Stimulated activated CD4-positive, alpha-beta T cell treated with anti-CD3 and anti-CD28 coated beads, Interleukin-2, amount 100 ng/mL, for 48 hours (primary cell): ENCODE measurements around the gene ELMO1.

Experiments
- DNase-seq, 2 donors: peaks; one replicate each; pipeline ENCODE4 v3.0.0-alpha.2; 2020

ELMO1 gene

DNA sequence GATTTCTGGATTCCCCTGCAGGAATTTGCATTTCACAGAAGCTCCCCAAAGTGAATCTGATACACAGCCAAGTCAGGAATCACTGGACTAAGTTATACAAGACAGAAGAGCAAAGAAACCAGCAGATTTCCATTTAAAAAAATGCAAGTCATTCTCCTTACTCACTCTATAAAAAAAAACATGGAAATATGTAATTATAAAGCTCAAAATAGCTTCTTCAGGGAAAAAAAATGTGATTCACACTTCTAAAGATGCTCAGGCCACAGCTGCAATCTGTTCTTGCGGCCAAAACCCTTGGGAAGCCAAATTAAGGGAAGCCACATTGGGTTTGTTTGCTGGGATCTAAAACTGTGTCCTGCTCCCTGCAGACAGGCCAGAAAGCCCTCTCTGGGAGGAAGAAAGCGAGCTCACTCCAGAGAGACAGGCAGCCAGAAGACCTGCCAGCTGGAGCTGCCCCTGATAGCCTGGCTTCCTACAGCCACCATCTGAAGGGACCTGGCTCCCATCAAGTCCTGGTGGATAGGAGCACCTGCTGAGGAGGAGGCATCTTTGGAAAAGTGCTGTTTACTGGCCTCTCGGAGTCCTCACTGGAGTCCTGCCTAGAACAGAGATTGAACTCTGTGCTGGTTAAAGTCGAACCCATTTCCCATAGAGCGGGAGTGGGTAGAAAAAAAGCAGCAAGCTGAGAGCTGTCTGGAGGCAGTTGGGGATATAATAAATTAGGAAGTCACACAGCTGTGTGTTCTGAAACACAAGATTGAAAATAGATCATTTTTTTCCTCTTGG, 365.2 kb downstream of the ELMO1 start:
- DNase-seq, result no peak

DNA sequence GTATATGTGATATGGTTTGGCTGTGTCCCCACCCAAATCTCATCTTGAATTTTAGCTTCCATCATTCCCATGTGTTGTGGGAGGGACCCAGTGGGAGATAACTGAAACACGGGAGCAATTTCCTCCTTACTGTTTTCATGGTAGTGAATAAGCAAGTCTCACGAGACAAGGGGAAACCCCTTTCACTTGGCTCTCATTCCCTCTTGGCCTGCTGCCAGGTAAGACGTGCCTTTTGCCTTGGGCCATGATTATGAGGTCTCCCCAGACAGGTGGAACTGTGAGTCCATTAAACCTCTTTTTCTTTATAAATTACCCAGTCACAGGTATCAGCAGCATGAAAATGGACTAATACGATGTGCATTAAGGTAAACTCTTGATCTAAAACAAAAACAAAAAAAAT, 367.2 kb downstream of the ELMO1 start:
- peak; percentile 33 to 35 for DNase-seq

DNA sequence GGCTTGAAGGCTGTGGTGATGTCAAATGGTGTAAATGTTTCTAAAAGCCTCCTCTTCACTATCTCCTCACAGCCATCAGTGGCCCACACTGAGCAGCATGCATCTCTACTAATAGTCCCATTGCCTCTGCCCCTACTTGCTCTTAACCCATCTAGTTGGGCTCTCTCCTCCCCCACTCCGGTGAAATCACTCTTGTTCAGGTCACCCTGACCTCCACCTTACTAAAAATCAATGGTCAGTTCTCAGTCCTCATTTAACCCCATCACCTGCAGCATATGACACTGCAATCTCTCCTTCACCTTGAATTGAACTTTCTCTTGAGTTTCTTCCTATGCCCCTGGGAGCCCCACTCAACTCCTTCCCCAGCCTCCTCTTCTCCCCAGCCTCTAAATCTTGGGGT, 369.2 kb downstream of the ELMO1 start:
- no peak for DNase-seq

DNA sequence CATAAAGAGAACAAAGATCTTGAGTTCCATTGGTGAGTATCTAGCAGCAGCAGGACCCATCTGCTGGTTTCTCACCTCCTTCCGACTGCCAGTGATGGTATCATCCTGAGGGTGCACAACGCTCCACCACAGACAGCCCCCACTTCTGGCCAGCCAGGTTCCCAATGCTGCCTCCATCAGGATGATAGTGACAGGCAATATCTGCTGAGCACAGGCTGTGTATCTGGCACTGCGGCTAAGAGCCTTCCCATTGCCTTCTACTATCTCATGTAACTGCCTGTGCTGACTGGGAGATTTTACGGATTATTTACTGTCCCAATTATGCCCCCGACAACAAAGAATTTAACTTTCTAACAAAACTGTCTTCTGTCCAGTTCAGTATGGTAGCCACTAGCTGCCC, 372.0 kb downstream of the ELMO1 start:
- DNase-seq, result no peak

DNA sequence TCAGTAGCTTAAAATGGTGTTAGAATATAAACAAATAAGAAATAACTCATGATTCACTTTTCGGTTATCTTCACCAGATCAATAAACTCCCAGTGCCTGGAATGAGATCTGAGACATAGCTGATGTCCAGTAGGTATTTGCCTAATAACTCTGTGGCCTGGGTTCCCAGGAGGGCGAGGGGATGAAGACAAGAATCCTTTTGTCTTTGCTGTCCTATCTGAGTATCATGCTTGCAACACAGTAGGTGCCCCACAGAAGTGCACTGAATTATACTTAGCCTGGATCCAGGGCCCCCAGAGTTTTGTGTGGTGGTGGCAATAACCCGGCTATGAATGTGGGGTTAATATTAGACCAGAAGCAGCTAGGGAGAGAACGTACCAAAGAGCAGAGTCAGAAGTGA, 374.3 kb downstream of the ELMO1 start:
- no peak for DNase-seq

DNA sequence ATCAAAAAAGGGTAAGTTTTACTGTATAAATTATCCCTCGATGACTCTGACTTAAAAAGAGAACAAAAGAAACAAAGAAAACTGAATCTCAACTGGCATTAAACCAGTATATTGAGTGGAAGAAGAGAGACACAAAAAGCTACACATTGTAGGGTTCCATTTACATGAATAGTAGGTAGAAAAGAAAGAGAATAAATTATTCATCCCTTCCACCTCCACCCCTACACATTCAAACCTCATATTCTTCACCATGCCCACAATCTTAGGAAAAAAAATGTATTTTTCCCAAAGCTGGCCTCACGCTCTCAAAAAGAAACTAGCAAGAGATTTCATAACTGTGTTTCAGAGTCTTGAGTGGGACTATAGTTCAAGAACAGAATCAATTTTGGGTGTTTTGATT, 377.5 kb downstream of the ELMO1 start:
- no peak for DNase-seq

DNA sequence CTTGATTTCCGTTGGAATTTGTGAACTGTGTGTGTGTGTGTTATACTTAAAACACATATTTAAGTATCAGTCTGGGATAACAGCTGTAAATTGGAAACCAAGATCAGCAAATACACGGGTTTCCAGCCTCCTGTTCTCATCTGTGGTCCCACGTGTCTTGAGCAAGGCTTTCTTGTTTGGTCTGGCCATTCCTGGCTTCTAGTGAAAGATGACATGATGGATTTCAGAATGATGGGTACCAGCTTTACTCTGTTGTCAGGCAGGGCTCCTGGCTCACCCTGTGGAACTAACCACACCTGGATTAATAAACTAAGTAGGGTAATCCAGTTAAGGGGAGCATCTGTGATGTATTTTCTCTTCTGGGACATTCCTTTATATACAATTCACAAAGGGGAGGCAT, 378.2 kb downstream of the ELMO1 start:
- DNase-seq, result no peak

DNA sequence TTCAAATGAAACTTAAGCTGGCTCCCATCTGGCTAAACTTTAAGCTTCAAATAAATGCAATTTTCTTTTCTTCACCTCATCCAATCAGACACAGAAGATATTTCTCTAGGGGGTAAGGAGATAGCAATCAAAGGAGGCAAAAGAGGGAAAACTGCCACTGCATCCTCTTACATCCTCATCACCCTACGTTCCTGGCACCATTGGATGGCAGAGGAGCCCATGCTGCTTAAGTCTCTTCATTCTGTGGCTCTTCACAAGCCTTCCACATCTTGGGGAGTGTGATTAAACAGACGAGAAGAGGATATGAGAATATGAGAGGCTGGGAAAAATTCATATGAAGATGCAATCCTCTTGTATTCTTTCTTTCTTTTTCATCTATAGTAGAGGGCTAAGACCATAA, 378.6 kb downstream of the ELMO1 start:
- DNase-seq, result no peak

DNA sequence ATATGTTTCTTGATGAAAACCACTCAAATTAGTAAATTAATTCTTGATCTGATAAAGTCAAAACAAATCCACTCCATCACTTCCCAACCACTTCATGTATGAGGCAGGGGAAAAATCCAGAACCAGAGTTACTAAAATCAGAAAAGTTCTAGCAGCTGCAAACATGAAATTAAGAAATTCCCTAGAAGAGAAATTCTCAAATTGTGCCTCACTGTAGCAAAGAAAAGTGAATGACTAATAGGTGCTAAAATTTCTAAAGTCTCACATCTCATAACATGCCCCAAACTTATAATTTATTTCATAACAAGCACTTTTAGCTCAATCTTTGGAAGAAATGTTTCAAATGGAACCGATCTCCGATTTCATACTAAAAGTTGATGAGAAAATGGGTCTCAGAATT, 379.3 kb downstream of the ELMO1 start:
- no peak for DNase-seq

DNA sequence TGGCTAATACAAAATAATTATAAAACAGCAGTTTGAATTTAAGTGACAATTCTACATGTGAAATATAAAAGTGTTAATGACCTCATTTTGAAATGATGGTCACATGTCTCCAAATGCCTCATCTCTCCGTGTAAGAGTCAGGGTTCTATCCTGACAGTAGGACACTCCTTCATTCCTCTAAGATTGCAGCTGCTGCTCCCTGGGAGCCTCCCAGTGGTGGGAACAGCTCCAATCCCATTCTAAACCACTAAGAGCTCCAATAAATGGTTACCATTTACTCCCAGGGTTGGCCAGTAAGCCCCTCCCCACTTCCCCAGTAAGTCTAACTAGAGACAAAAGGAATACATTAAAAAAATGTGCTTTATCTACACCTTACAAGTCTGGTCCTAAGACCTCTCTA, 379.8 kb downstream of the ELMO1 start:
- DNase-seq, result no peak

DNA sequence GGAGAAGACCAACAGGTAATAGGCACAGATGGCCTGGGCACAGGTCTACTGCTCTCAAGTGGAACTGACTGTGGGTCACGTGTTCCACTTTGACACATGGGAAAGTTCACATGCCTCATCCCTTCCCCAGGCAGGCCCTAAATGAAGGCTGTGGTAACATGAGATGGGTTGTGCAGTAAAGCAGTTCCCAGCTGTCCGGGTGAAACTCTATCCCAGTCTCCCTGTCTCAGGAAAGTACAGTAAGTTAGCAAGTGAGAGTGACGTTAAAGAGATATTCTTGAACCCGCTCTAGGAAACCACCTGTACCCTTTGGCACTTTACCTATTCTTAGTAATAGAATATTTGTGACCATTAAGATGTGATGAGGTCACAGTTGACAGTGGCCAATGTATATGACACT, 380.6 kb downstream of the ELMO1 start:
- DNase-seq, result no peak

DNA sequence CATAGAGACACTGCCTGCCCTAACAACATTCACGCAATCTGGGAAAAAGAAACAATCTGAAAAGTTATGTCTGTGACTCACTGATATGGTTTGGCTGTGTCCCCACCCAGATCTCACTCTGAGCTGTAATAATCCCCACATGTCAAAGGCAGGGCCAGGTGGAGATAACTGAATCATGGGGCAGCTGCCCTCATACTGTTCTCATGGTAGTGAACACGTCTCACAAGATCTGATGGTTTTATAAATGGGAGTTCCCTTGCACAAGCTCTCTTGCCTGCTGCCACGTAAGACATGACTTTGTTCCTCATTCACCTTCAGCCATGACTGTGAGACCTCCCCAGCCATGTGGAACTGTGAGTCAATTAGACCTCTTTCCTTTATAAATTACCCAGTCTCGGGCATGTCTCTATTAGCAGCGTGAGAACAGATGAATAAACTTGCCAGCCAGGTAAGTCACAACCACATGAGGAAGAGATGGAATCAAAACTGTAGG, 382.8 kb downstream of the ELMO1 start:
- DNase-seq, result peak; percentile 9 to 26

DNA sequence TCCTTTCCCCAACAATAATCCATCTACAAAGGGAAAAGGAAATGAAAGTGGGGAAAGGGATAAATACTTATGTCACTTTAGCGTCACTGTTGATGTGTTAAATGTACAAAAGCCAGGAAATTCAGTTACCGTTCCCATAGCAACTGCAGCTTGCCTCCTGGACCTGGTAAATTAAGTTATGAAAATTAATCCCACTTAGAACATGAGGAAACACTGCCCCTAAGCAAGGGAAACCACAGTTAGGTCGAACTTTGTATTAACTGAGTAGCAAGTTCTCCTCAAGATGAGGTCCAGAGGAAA, 386.2 kb downstream of the ELMO1 start:
- DNase-seq, result no peak

DNA sequence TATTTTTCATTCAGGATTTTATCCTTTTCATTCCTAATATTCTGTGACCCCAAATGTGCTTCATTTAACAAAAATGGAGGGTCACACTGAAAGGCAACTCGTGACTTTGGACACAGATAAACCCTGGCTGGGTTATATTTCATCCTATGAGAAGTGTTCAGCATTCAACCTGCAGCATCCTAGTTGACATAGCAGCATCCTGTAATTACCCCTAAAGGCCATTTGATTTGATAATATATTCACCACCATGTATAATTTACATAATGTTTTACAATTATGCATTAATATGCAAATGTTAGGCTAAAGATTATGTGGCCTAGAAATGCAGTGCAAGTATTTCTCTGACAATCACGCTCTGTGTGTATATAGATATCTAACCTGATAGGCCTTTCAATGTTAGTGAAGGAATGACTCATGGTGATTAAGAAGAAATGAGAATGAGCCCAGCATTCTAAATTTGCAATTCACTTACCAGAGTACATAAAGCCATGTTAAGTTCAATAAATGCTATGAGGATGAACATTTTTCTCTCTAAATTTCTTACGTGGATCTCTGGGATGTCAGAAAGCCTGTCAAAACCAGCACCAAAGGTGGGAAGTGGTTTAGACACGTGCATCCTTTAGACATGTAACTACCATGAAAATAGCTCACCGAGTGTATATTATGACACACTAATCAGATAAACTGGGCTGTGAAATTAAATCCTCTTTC, 386.7 kb downstream of the ELMO1 start:
- no peak for DNase-seq

DNA sequence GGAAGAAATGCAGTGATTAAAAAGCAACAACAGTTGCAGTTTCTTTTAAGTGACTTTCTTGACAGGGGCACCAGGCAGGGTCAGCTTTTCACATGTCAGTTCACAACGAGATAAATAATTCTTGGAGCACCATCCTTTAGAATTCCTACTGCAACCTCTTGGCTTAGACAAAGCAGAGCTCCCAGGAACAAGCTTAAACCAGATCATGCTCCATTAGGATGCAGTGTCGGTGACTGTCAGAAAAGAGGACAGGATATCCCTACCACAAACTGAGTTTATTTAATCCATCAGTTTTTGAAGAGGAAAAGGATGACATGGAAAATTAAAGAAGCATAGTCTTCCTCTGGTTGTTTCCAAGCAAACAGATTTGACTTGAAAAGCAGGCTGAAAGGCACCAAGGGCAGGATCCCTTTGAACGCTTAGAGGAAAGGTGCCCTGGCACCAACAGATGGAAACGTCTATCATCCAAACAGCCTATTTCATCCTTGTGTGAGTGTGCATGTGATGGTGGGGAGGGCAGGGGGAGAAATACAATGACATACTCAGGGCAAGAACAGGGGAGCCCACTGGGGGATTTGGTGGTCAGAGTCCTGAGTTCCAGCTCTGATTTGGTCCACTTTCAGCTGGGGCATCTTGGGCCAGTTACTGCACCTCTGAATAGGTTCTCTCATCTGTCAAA, 392.3 kb downstream of the ELMO1 start:
- no peak for DNase-seq

DNA sequence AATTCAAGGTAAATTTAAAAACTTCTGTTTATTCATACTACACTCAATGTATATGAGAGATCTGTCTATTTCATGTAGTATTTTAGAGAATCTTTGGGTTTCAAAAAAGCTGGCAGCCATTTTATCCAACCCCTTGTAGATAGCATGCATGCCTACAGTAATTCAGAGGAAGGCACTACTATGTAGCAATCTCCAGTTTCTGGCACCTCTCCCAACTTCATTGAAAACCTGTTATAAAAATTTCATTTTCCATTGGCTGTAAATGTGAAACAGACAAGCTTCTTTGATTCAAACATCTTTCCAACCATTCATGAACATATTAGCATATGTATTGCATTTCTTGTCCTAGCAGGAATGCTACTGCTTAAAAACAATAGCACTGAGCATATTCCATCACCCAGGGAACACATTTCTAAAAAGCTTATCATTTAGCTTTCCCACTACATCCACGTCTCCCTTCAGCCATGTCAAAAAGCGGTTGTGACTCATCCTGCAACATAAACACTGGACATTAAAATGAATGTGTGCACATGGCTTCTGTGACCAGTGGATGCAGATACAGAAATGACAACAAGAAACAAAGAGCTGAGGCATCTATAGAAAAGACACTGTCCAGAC, 393.9 kb downstream of the ELMO1 start:
- DNase-seq, result no peak

DNA sequence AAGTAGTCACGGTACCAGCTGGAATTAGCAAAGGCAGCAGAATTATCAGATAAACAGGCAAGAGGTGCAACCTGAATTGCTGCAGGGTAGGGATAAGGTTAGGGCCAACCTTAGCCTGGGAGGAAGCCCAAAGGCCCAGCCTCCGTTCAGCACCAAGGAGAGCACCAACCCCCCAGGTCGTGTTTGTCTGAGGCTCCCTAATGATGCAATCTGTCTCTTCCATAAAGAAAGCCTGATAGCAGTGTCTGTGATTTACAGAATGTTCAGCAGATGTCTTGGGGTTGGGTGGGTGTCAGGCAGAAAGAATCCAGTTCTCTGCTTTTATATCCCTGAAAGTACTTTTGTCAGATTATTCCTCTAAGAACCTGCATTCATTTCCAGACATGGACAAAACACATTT, 396.0 kb downstream of the ELMO1 start:
- DNase-seq, result no peak

DNA sequence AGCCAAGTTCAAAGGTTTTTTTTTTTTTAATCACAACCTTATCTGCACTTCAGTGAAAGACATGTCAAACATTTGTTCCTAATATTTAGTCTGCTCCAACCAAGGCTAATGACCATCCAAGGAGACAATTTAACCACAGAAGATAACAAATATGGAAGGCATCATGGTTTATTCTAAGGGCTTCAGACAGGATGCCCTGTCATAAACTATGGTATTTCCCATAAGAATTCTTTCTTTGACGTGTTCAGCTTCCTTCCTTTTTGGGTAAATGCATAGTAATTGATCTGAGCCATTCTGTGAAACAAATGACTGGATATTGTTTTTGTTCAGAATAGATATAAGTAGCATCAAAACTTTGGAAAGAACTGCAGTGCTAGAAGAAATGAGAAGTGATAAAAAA, 397.9 kb downstream of the ELMO1 start:
- DNase-seq, result no peak

DNA sequence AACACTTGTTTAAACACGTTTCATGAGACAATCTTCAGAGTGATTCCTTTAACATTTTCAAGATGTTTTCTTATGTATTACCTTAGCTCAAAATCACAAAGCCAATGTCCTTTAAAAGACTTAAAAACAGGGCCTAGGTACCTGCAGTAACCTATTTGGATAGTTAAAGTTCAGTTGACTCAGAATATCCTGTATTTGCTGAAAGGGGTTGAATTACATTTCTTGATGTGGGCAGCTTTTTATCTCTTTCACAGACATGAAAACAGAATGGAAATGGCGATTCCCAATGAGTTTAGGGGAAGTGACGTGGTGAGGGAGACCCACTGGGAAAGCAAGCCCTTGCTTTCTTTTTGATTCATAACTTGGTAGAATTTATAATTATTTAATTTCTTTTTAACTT, 400.0 kb downstream of the ELMO1 start:
- DNase-seq, result no peak

DNA sequence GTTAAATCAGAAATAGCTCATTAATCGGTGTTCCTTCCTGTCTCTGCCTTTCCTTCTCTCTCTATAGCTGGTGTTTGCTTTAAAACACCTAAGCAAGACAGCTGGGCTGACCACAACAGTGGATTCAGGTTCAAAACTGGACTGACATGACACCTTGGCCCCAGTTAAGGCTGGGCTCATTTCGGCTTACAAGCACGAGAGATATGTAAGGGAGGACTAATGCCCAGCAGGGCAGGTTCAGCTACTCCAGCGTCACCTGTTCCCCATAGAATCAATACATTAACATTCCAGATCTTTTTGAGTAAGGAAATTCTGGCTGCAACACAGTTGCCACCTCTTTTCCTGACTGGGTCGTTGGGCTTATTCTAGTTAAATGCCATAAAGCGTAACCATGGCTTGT, 401.4 kb downstream of the ELMO1 start:
- DNase-seq, result no peak

DNA sequence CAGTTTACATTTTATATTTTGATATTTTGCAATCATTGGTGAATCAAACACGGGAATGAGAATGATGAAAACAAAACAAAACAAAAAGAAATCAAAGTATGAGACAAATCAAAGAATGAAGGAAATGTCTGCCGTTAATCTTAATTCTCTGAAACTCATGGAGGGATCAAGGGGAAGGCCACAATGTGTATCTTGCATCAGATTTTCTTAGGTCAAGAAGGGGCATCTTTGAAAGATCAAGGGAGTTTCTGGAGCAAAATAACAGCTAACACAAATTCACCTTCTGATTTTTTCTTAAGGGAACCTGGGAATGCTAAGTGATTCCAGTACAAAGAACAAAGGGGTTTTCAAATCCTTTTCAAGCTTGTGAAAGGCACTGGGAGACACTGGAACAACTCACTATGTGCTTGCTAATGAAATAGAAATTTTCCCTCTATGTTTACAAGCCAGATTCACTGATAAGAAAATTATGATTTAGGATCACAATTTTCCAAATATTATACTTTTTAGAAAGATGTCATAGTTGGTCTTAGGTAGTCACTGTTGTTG, 402.1 kb downstream of the ELMO1 start:
- DNase-seq, result no peak

DNA sequence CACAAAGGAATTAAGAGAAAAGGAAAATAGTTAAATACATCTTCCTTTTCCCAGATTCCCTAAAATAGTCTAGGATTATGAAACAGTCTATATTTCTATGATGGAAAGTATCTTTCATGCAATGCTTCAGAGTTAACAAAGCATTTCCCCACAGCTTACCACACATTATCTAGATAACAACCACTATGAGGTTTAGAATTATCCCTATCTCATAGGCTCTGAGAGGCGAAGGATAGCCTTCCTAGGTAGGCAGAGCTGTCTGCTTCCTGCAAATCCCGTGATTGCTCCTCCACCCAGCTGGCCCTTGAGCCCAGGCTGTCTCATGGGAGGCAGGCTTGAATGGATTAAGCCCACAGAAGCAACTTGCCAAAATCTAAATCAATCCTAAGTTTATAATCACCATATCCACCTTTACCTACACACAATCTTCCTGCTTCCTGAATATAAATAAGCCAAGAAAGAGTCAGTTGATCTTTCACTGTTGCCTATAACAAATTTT, 402.9 kb downstream of the ELMO1 start:
- no peak for DNase-seq

DNA sequence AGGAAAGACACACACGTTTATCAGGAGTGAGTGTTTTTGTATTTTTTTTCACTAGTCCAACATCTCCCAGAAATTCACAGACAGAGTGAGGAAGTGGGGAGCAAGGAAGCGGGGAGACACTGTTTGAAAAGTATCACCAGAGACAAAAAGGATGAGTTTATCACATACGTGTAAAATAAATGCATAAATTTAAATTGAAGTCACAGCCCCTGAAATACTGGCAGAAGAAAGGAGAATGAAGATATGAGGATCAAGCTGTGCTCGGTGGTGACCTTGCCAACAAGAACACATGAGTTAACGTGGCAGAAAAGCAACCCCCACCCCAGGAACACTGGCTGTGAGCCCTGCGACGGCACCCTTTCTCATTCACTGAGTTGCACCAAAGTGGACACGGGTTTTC, 407.2 kb downstream of the ELMO1 start:
- DNase-seq, result no peak
